Endometrial microvascular endothelial cells (primary cell): ENCODE data around the gene PIK3R1. TPM values are rescaled to one million over a fixed set of nuclear protein-coding genes. Genes with fewer than 3 reads are reported as not detected.

Experiments used
- in situ Hi-C: cut with HindIII; loops from 2 replicates; pipeline ENCODE4 v1.10.0; 2017; ENCODE audit warnings: low sequenced_read_pairs, low pct_unique_long_range_greater_than_20kb; ENCODE audit errors: inconsistent ontology term
- total RNA-seq: library from RNA; depleted of rRNA; stranded (reverse); fragments of >200 nt; gene quantifications from one replicate; pipeline ENCODE4 v1.2.3, GENCODE V29; 2015; ENCODE audit errors: inconsistent ontology term

Gene PIK3R1
- total RNA-seq, 1 donor from 2014 or later: 22.7 TPM

- in situ Hi-C loops: no loop called here
Observed at GRCh38 chr5:68332080-68332451, 116.5 kb downstream of the PIK3R1 start.

- in situ Hi-C loops: no loop called here
Observed at GRCh38 chr5:68332556-68332955, 117.0 kb downstream of the PIK3R1 start.

- in situ Hi-C loops: no loop called here
Observed at GRCh38 chr5:68333649-68334552, 118.3 kb downstream of the PIK3R1 start.

- in situ Hi-C loops: no loop called here
Observed at GRCh38 chr5:68334553-68334886, 119.0 kb downstream of the PIK3R1 start.

GRCh38 chr5:68335075-68335474 lies 119.5 kb downstream of the PIK3R1 start:
- in situ Hi-C loops: no loop called here

- in situ Hi-C loops: no loop called here
Observed at GRCh38 chr5:68336200-68336599, 120.6 kb downstream of the PIK3R1 start.

GRCh38 chr5:68337235-68337634 lies 121.7 kb downstream of the PIK3R1 start:
- in situ Hi-C loops: no loop called here

GRCh38 chr5:68339921-68340321 lies 124.4 kb downstream of the PIK3R1 start:
- in situ Hi-C loops: no loop called here

GRCh38 chr5:68341006-68341405 lies 125.5 kb downstream of the PIK3R1 start:
- in situ Hi-C loops: no loop called here

GRCh38 chr5:68342693-68343092 lies 127.1 kb downstream of the PIK3R1 start:
- in situ Hi-C loops: no loop called here

- in situ Hi-C loops: no loop called here
Observed at GRCh38 chr5:68343421-68343826, 127.9 kb downstream of the PIK3R1 start.

- in situ Hi-C loops: no loop called here
Observed at GRCh38 chr5:68344447-68345111, 129.0 kb downstream of the PIK3R1 start.

GRCh38 chr5:68345171-68345570 lies 129.6 kb downstream of the PIK3R1 start:
- in situ Hi-C loops: no loop called here

- in situ Hi-C loops: no loop called here
Observed at GRCh38 chr5:68345582-68345981, 130.0 kb downstream of the PIK3R1 start.

- in situ Hi-C loops: no loop called here
Observed at GRCh38 chr5:68347536-68347935, 132.0 kb downstream of the PIK3R1 start.

- in situ Hi-C loops: no loop called here
Observed at GRCh38 chr5:68348447-68349222, 133.1 kb downstream of the PIK3R1 start.

GRCh38 chr5:68350176-68350575 lies 134.6 kb downstream of the PIK3R1 start:
- in situ Hi-C loops: no loop called here
